HG03066 (cell line): Measurements from ENCODE around the gene CIT.
"Not testable (repeated sequence)": the region's sequence is repeated elsewhere in the genome, so short reads cannot be mapped to it uniquely, and the experiment has no call there.

Experiments used
- ATAC-seq: cut with Tn5 transposase; IDR thresholded peaks from one replicate; pipeline ENCODE4 v1.9.1; 2021; ENCODE audit warnings: low read depth; ENCODE audit not compliant: unreplicated experiment

Gene CIT

GRCh38 chr12:119664642-119665041 lies 212.5 kb downstream of the CIT start:
- ATAC-seq, result no peak

- ATAC-seq, result no peak
These were observed 215.2 kb downstream of the CIT start for GRCh38 chr12:119661882-119662281.

- ATAC-seq, result no peak
These were observed 217.0 kb downstream of the CIT start for GRCh38 chr12:119660076-119660475.

GRCh38 chr12:119659289-119659897 lies 217.7 kb downstream of the CIT start:
- ATAC-seq, result no peak

GRCh38 chr12:119658166-119658565 lies 219.0 kb downstream of the CIT start:
- not testable (repeated sequence) for ATAC-seq

- ATAC-seq, result not testable (repeated sequence)
These were observed 220.1 kb downstream of the CIT start for GRCh38 chr12:119657001-119657400.

GRCh38 chr12:119652665-119653064 lies 224.5 kb downstream of the CIT start:
- ATAC-seq, result no peak

GRCh38 chr12:119649202-119649808 lies 227.8 kb downstream of the CIT start:
- ATAC-seq, result no peak

GRCh38 chr12:119645535-119646059 lies 231.5 kb downstream of the CIT start:
- no peak for ATAC-seq

- no peak for ATAC-seq
These were observed 232.2 kb downstream of the CIT start for GRCh38 chr12:119644930-119645329.

- ATAC-seq, result no peak
These were observed 234.1 kb downstream of the CIT start for GRCh38 chr12:119642986-119643385.
